Renal cortical epithelial cell (primary cell): ENCODE data around the gene CD164L2. TPM values are rescaled to one million over a fixed set of nuclear protein-coding genes. Genes with fewer than 3 reads are reported as not detected.
"Not testable (repeated sequence)": the region's sequence is repeated elsewhere in the genome, so short reads cannot be mapped to it uniquely, and the experiment has no call there.

ENCODE experiments used
- DNase-seq: peaks from one replicate; pipeline ENCODE4 v3.0.0-alpha.2; 2011; ENCODE audit warnings: low read depth
- total RNA-seq: library from RNA; depleted of rRNA; stranded (reverse); fragments of >200 nt; gene quantifications from 2 replicates; pipeline ENCODE4 v1.2.3, GENCODE V29; 2014

The CD164L2 gene
- total RNA-seq, 1 donor from 2014 or later, result not detected

GRCh38 chr1:27384797-27385196 is 1.7 kb upstream of the CD164L2 start:
- DNase-seq, result not testable (repeated sequence)

GRCh38 chr1:27383661-27384060 is 528 bp upstream of the CD164L2 start:
- no peak for DNase-seq

- no peak for DNase-seq
These were observed 967 bp downstream of the CD164L2 start for GRCh38 chr1:27381969-27382762.

- DNase-seq, result no peak
These were observed 2.1 kb downstream of the CD164L2 start for GRCh38 chr1:27380766-27381733.

GRCh38 chr1:27380224-27380623 is 2.9 kb downstream of the CD164L2 start:
- DNase-seq, result no peak

GRCh38 chr1:27379564-27380122 is 3.5 kb downstream of the CD164L2 start:
- DNase-seq, result no peak

- no peak for DNase-seq
These were observed 5.2 kb downstream of the CD164L2 start for GRCh38 chr1:27377760-27378495.

GRCh38 chr1:27374362-27375086 is 8.6 kb downstream of the CD164L2 start, which contains the start of gene FCN3:
Gene FCN3, minus strand, starts transcription at chr1:27374824. Its CDS starts 6 bp downstream, at chr1:27374818.
- no peak for DNase-seq

- DNase-seq, result no peak
These were observed 10.1 kb downstream of the CD164L2 start for GRCh38 chr1:27372808-27373690.

- peak; percentile 89 for DNase-seq
These were observed 10.9 kb downstream of the CD164L2 start for GRCh38 chr1:27372022-27372807.

GRCh38 chr1:27368869-27369582 is 14.1 kb downstream of the CD164L2 start:
- DNase-seq, result peak; percentile 47

GRCh38 chr1:27367160-27367650 is 15.9 kb downstream of the CD164L2 start:
- no peak for DNase-seq

- peak; percentile 73 for DNase-seq
These were observed 16.5 kb downstream of the CD164L2 start, which contains the start of gene MAP3K6 for GRCh38 chr1:27366411-27367159. Gene MAP3K6, minus strand, starts transcription at chr1:27366961. Its CDS starts 364 bp downstream, at chr1:27366597.

- DNase-seq, result peak; percentile 33
These were observed 17.1 kb downstream of the CD164L2 start for GRCh38 chr1:27366113-27366410.

GRCh38 chr1:27365372-27366112 is 17.6 kb downstream of the CD164L2 start:
- peak; percentile 77 for DNase-seq

- no peak for DNase-seq
These were observed 18.3 kb downstream of the CD164L2 start for GRCh38 chr1:27364696-27365371.
